Activated naive CD8-positive, alpha-beta T cell treated with anti-CD3 and anti-CD28 coated beads, Interleukin-2, amount 50 U/mL, for 24 hours (primary cell): ENCODE data around the gene ZPR1.
A peak's percentile ranks its signal among the peaks of the same experiment; 100 is the strongest.

Source experiments
- ATAC-seq: fragments of 150-1000 bp; cut with Tn5 transposase; one replicate; pipeline ENCODE4 v1.10.0; 2021
- DNase-seq: peaks from one replicate; pipeline ENCODE4 v3.0.0; 2021
- H3K27ac Mint-ChIP-seq: one replicate; pipeline ENCODE4 v1.8.0; 2021; ENCODE audit warnings: mild to moderate bottlenecking, mixed read lengths
- H3K27me3 Mint-ChIP-seq: one replicate; pipeline ENCODE4 v1.8.0; 2021; ENCODE audit warnings: mixed read lengths
- H3K36me3 Mint-ChIP-seq: one replicate; pipeline ENCODE4 v1.8.0; 2021; ENCODE audit warnings: low read depth, mixed read lengths
- H3K4me1 Mint-ChIP-seq: one replicate; pipeline ENCODE4 v1.8.0; 2021; ENCODE audit warnings: mixed read lengths
- H3K4me3 Mint-ChIP-seq: one replicate; pipeline ENCODE4 v1.8.0; 2021; ENCODE audit warnings: mild to moderate bottlenecking, moderate library complexity, mixed read lengths
- H3K9me3 Mint-ChIP-seq: one replicate; pipeline ENCODE4 v1.8.0; 2021; ENCODE audit warnings: mixed read lengths

The ZPR1 gene

GRCh38 chr11:116791002-116791812 lies 3.4 kb upstream of the ZPR1 start:
- peaks cover 11% of the 10 kb centered on the region for H3K36me3 Mint-ChIP-seq
- ATAC-seq, result peak; percentile 58
- no peak overlapping the region for H3K4me3 Mint-ChIP-seq
- DNase-seq, result peak; percentile 87
- no peak overlapping the region for H3K27ac Mint-ChIP-seq
- H3K9me3 Mint-ChIP-seq, result no peaks in the 10 kb centered on the region
- peaks cover 27% of the 10 kb centered on the region for H3K4me1 Mint-ChIP-seq
- H3K27me3 Mint-ChIP-seq, result peaks cover 2% of the 10 kb centered on the region

DNA sequence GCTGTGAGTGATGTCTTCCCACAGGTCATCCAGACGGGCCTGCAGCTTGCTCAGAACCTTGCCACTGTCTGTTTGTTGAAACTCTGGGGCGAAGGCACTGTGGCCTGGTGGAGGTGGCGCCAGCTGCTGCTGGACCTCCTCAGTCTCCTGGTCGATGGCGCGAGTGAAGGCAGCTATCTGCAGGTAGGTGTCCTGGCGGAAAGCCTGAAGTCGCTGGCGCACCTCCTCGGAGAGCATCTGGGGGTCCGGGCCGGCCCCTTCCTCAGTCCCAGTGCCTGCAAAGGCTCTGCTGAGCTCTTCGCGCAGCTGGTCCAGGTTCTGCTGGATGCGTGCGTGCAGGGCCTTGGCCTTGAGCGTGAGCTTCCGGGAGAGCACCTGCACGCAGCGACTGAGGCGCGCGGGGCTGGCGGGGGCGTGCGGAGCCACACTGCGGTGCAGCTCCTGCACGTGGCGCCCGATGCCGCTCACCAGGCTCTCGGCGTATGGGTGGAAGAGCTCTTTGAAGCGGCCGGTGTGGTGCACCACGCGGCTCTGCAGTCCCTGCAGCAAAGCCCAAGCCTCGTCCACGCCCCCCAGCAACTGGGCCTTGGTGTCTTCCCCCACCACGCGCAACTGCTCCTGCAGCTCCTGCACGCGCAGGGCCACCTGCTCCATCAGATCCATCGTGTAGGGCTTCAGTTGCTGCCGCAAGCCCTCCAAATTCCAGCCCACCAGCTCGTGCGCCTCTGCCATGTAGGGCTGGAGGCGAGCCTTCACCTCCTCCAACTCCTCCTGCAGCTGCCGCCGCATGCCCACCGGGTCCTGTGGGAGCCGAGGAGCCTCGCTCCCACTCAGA lies 2.6 kb upstream of the ZPR1 start:
- Mint-ChIP-seq H3K27me3 (peaks cover 2% of the 10 kb centered on the region), H3K27ac (no peak overlapping the region), H3K4me3 (no peak overlapping the region)

GRCh38 chr11:116788975-116789374 lies 1.2 kb upstream of the ZPR1 start:
- Mint-ChIP-seq H3K36me3 (peaks cover 32% of the 10 kb centered on the region), H3K27me3 (peaks cover 2% of the 10 kb centered on the region), H3K9me3 (no peaks in the 10 kb centered on the region), H3K27ac (no peak overlapping the region), H3K4me1 (peaks cover 47% of the 10 kb centered on the region), H3K4me3 (no peak overlapping the region)
- ATAC-seq (no peak), DNase-seq (no peak)

More for the DNA sequence above, 2.6 kb upstream of the ZPR1 start:
- H3K4me1 Mint-ChIP-seq, result peaks cover 35% of the 10 kb centered on the region
- DNase-seq, result no peak
- peaks cover 18% of the 10 kb centered on the region for H3K36me3 Mint-ChIP-seq
- no peak for ATAC-seq
- H3K9me3 Mint-ChIP-seq, result no peaks in the 10 kb centered on the region

GRCh38 chr11:116788534-116788933 lies 711 bp upstream of the ZPR1 start:
- no peak for DNase-seq
- Mint-ChIP-seq H3K36me3 (peaks cover 34% of the 10 kb centered on the region), H3K9me3 (no peaks in the 10 kb centered on the region), H3K27me3 (peaks cover 2% of the 10 kb centered on the region), H3K27ac (peak overlapping the region; percentile 91), H3K4me1 (peaks cover 50% of the 10 kb centered on the region), H3K4me3 (peak overlapping the region; percentile 91)
- no peak for ATAC-seq

- Mint-ChIP-seq H3K27me3 (peaks cover 2% of the 10 kb centered on the region), H3K36me3 (peaks cover 45% of the 10 kb centered on the region), H3K4me3 (peak overlapping the region; percentile 91), H3K27ac (peak overlapping the region; percentile 77), H3K4me1 (peaks cover 59% of the 10 kb centered on the region), H3K9me3 (no peaks in the 10 kb centered on the region)
- ATAC-seq (no peak), DNase-seq (no peak)
Observed at GRCh38 chr11:116787436-116787785, 412 bp downstream of the ZPR1 start.

- peak overlapping the region; percentile 91 for H3K4me3 Mint-ChIP-seq
- DNase-seq, result no peak
- H3K9me3 Mint-ChIP-seq, result no peaks in the 10 kb centered on the region
- peaks cover 2% of the 10 kb centered on the region for H3K27me3 Mint-ChIP-seq
- ATAC-seq, result no peak
- H3K36me3 Mint-ChIP-seq, result peaks cover 50% of the 10 kb centered on the region
- peaks cover 60% of the 10 kb centered on the region for H3K4me1 Mint-ChIP-seq
- H3K27ac Mint-ChIP-seq, result peak overlapping the region; percentile 77
Observed at GRCh38 chr11:116786966-116787365, 857 bp downstream of the ZPR1 start.

GRCh38 chr11:116786326-116786725 lies 1.5 kb downstream of the ZPR1 start:
- peak overlapping the region; percentile 91 for H3K4me3 Mint-ChIP-seq
- H3K9me3 Mint-ChIP-seq, result no peaks in the 10 kb centered on the region
- peaks cover 63% of the 10 kb centered on the region for H3K4me1 Mint-ChIP-seq
- H3K27me3 Mint-ChIP-seq, result peaks cover 2% of the 10 kb centered on the region
- no peak for DNase-seq
- peaks cover 53% of the 10 kb centered on the region for H3K36me3 Mint-ChIP-seq
- H3K27ac Mint-ChIP-seq, result peak overlapping the region; percentile 77
- ATAC-seq, result no peak

DNA sequence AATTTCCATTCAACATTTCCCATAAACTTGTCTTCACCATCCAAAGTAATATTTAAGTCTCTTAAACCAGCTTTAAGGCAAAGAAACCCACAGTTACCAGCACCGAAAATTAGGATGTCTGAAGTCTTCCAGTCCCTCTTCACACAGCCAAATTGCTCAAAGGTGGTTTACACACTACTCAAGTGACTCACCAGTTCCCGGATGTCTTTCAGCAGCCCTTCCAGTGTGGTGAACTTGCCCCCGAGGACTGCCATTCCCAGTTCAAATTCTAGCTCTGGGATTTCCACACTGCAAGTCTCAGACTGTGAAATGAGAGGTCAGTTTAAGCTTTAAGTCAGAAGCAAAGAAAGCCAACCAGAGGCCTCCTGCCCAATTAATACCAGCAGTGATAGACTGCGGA lies 5.1 kb downstream of the ZPR1 start:
- Mint-ChIP-seq H3K4me1 (peaks cover 84% of the 10 kb centered on the region), H3K36me3 (peaks cover 82% of the 10 kb centered on the region), H3K27ac (peak overlapping the region; percentile 69), H3K27me3 (no peaks in the 10 kb centered on the region), H3K9me3 (no peaks in the 10 kb centered on the region), H3K4me3 (peak overlapping the region; percentile 26)
- ATAC-seq (peak; percentile 58), DNase-seq (no peak)

- Mint-ChIP-seq H3K36me3 (peaks cover 68% of the 10 kb centered on the region), H3K27me3 (no peaks in the 10 kb centered on the region), H3K27ac (peak overlapping the region; percentile 70), H3K9me3 (no peaks in the 10 kb centered on the region), H3K4me3 (no peak overlapping the region), H3K4me1 (peaks cover 84% of the 10 kb centered on the region)
- DNase-seq, result no peak
- ATAC-seq, result no peak
Observed at GRCh38 chr11:116778556-116778955, 9.3 kb downstream of the ZPR1 start.

DNA sequence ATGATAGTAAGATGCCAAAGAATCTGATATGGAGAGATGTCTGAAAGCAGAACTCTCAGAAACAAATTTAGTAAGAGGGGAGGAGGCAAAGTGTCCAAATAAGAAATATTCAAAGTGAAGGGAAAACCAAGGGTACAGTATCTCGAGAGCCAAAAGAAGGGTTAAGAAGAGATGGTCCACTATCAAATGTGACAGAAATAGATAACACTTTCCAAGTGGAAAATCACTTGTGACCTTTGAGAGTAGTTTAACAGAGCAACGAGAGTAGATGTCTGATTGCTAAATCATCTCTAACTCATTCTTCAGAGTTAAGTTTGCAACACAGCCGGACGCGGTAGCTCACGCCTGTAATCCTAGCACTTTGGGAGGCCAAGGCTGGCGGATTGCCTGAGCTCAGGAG lies 10.8 kb downstream of the ZPR1 start:
- no peak for DNase-seq
- no peaks in the 10 kb centered on the region for H3K9me3 Mint-ChIP-seq
- no peak for ATAC-seq
- peaks cover 73% of the 10 kb centered on the region for H3K4me1 Mint-ChIP-seq
- H3K4me3 Mint-ChIP-seq, result no peak overlapping the region
- H3K27me3 Mint-ChIP-seq, result no peaks in the 10 kb centered on the region
- peaks cover 54% of the 10 kb centered on the region for H3K36me3 Mint-ChIP-seq
- H3K27ac Mint-ChIP-seq, result peak overlapping the region; percentile 83

DNA sequence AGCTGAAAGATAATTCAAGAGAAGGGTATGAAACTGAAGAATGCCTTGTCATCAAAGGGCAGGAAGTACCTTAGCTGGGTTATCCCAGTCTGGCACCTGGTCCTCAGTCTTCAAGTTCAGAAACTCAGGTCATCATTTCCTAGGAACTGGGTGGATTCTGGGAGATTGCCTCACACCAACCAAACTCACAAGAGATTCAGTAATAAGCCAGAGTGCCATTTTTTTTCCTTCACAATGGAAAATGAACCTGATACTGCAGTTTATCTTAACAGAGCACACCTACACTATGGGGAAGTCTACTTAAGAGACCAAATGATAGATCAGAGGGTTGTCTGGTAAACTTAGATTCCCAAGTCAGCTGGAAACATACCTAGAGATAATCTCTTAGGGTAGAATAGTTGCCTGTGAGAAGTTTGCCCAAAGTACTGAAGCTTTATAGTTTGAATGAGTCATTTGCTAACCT lies 11.3 kb downstream of the ZPR1 start:
- Mint-ChIP-seq H3K4me1 (peaks cover 76% of the 10 kb centered on the region), H3K9me3 (no peaks in the 10 kb centered on the region)

GRCh38 chr11:116775975-116776374 lies 11.8 kb downstream of the ZPR1 start:
- Mint-ChIP-seq H3K27me3 (no peaks in the 10 kb centered on the region), H3K9me3 (no peaks in the 10 kb centered on the region), H3K27ac (peak overlapping the region; percentile 83), H3K4me1 (peaks cover 76% of the 10 kb centered on the region), H3K4me3 (no peak overlapping the region), H3K36me3 (peaks cover 46% of the 10 kb centered on the region)
- DNase-seq (no peak), ATAC-seq (no peak)

More for the DNA sequence above, 11.3 kb downstream of the ZPR1 start:
- H3K27ac Mint-ChIP-seq, result peak overlapping the region; percentile 83
- H3K27me3 Mint-ChIP-seq, result no peaks in the 10 kb centered on the region
- DNase-seq, result no peak
- ATAC-seq, result no peak
- peaks cover 52% of the 10 kb centered on the region for H3K36me3 Mint-ChIP-seq
- H3K4me3 Mint-ChIP-seq, result no peak overlapping the region

- H3K9me3 Mint-ChIP-seq, result no peaks in the 10 kb centered on the region
- peaks cover 75% of the 10 kb centered on the region for H3K4me1 Mint-ChIP-seq
- H3K27me3 Mint-ChIP-seq, result no peaks in the 10 kb centered on the region
- no peak overlapping the region for H3K4me3 Mint-ChIP-seq
- DNase-seq (no peak), ATAC-seq (no peak)
- peak overlapping the region; percentile 43 for H3K27ac Mint-ChIP-seq
- peaks cover 43% of the 10 kb centered on the region for H3K36me3 Mint-ChIP-seq
Observed at GRCh38 chr11:116774661-116775060, 13.2 kb downstream of the ZPR1 start.

- no peak for DNase-seq
- H3K9me3 Mint-ChIP-seq, result no peaks in the 10 kb centered on the region
- H3K36me3 Mint-ChIP-seq, result peaks cover 39% of the 10 kb centered on the region
- peak; percentile 44 for ATAC-seq
- H3K4me1 Mint-ChIP-seq, result peaks cover 68% of the 10 kb centered on the region
- peak overlapping the region; percentile 94 for H3K27ac Mint-ChIP-seq
- H3K27me3 Mint-ChIP-seq, result no peaks in the 10 kb centered on the region
- H3K4me3 Mint-ChIP-seq, result peak overlapping the region; percentile 95
Observed at GRCh38 chr11:116773203-116774097, 14.4 kb downstream of the ZPR1 start.
